Esophagus squamous epithelium (tissue), 5 donors: ENCODE measurements around the gene SYNPO2. TPM values are rescaled to one million over a fixed set of nuclear protein-coding genes. Genes with fewer than 3 reads are reported as not detected.

Experiments
- DNase-seq: peaks from one replicate; lab custom pipeline; 2025; lab: John Stamatoyannopoulos, UW
- H3K27ac ChIP-seq, 4 donors: fragments of 200-600 bp; sonication (generic); one replicate each; pipeline ENCODE4 v1.5.1; 2016 to 2019; ENCODE audit warnings: mild to moderate bottlenecking in 1 of 4
- H3K27me3 ChIP-seq, 4 donors: fragments of 200-600 bp; sonication (generic); 1 replicate in 3 of 4; 2 replicates in 1 of 4; pipeline versions ENCODE4 v1.5.1 to v1.6.0; 2017 to 2021; ENCODE audit warnings: antibody characterized with exemption in 1 of 4
- H3K36me3 ChIP-seq, 3 donors: fragments of 200-600 bp; sonication (generic); one replicate each; pipeline ENCODE4 v1.5.1; 2016 to 2019
- H3K4me1 ChIP-seq, 3 donors: fragments of 200-600 bp; sonication (generic); one replicate each; pipeline ENCODE4 v1.5.1; 2017 to 2019
- H3K4me3 ChIP-seq, 4 donors: fragments of 200-600 bp; sonication (generic); 1 replicate in 3 of 4; 2 replicates in 1 of 4; pipeline ENCODE4 v1.5.1; 2016 to 2019; ENCODE audit warnings: mild to moderate bottlenecking in 2 of 4, moderate library complexity in 1 of 4
- H3K9me3 ChIP-seq, 3 donors: fragments of 200-600 bp; sonication (generic); one replicate each; pipeline ENCODE4 v1.5.1; 2016 to 2019
- CTCF ChIP-seq, 6 experiments: fragments of 450-650 bp in 4 of 6; fragments of 200-600 bp in 2 of 6; sonication (generic) in 2 of 6; IDR thresholded peaks; one replicate each; pipeline ENCODE4 v1.5.1; 2016 to 2019; ENCODE audit warnings: antibody characterized with exemption in 6 of 6, mild to moderate bottlenecking in 4 of 6, moderate library complexity in 4 of 6
- POLR2A ChIP-seq, 4 donors: fragments of 450-650 bp; IDR thresholded peaks; one replicate each; pipeline ENCODE4 v1.6.1; 2017; ENCODE audit warnings: antibody characterized with exemption in 4 of 4, mild to moderate bottlenecking in 4 of 4, moderate library complexity in 3 of 4
- WGBS, 2 donors: methylation state at CpG; one replicate each; pipeline ENCODE4 v1.1.5; 2018; 5-methylcytosine and 5-hydroxymethylcytosine counted together
- intact Hi-C: fragments of 100-400 bp; cut with DNase I; formaldehyde crosslinking; loops from one replicate; pipeline ENCODE4 v1.15.0; 2022
- total RNA-seq, 4 donors: library from RNA; depleted of rRNA; stranded (reverse); fragments of >200 nt; gene quantifications; one replicate each; pipeline ENCODE4 v1.1.0, GENCODE V29; 2016
- donor health status: DM: yes; HTN: yes; CAD: no.

SYNPO2 gene
- total RNA-seq, 4 donors from 2014 or later, result 19.0 to 418 (median 84.2) TPM

- Histone ChIP-seq H3K27me3 (no peaks in the 10 kb centered on the region), H3K9me3 (no peaks in the 10 kb centered on the region), H3K27ac (peak overlapping the region; percentile 69 to 85 (median 82)), H3K36me3 (no peaks in the 10 kb centered on the region), H3K4me1 (peaks cover 0 to 42% (median 0%) of the 10 kb centered on the region in 3 donors), H3K4me3 (peak overlapping the region; percentile 37 to 71 (median 53))
- no peak for DNase-seq
- 23 to 27% methylated on average over 4 of the region's 4 CpGs for WGBS, 2 donors
- TF ChIP-seq CTCF (IDR thresholded peaks at IDR 0.05), result no peak
- TF ChIP-seq POLR2A (IDR thresholded peaks at IDR 0.05), result no peak
- intact Hi-C loops, result loop anchor here (10.0 kb wide), 1 partner anchor 115 kb away; no protein-coding TSS in a partner anchor
Measured at GRCh38 chr4:118889312-118889691, 648 bp downstream of the SYNPO2 start.

GRCh38 chr4:118894034-118894433 is 5.4 kb downstream of the SYNPO2 start:
- H3K36me3 ChIP-seq, result no peaks in the 10 kb centered on the region
- peaks cover 0 to 49% (median 0%) of the 10 kb centered on the region in 3 donors for H3K4me1 ChIP-seq
- DNase-seq, result no peak
- peak overlapping the region in 1 of 4 donors; percentile 37 for H3K4me3 ChIP-seq
- H3K9me3 ChIP-seq, result no peaks in the 10 kb centered on the region
- H3K27me3 ChIP-seq, result no peaks in the 10 kb centered on the region
- intact Hi-C loops, result loop anchor here (10.0 kb wide), 1 partner anchor 71 kb away; no protein-coding TSS in a partner anchor
- H3K27ac ChIP-seq, result peak overlapping the region in 3 of 4 donors; percentile 78 to 83 (median 81)
- TF ChIP-seq POLR2A (IDR thresholded peaks at IDR 0.05) (no peak), CTCF (IDR thresholded peaks at IDR 0.05) (no peak)
- WGBS, 2 donors, result 64 to 87% methylated on average over 3 of the region's 3 CpGs

- intact Hi-C loops, result loop anchor here (10.0 kb wide), 1 partner anchor 67 kb away; no protein-coding TSS in a partner anchor
- Histone ChIP-seq H3K36me3 (no peaks in the 10 kb centered on the region), H3K4me1 (peaks cover 0 to 23% (median 0%) of the 10 kb centered on the region in 3 donors), H3K27me3 (no peaks in the 10 kb centered on the region), H3K9me3 (no peaks in the 10 kb centered on the region), H3K4me3 (no peak overlapping the region), H3K27ac (peak overlapping the region in 3 of 4 donors; percentile 68 to 83 (median 81))
- TF ChIP-seq POLR2A (IDR thresholded peaks at IDR 0.05) (no peak), CTCF (IDR thresholded peaks at IDR 0.05) (no peak)
- WGBS, 2 donors, result 57 to 78% methylated on average over 2 of the region's 2 CpGs
- DNase-seq, result no peak
Measured at GRCh38 chr4:118898221-118898620, 9.6 kb downstream of the SYNPO2 start.

- H3K36me3 ChIP-seq, result no peaks in the 10 kb centered on the region
- no peak overlapping the region for H3K4me3 ChIP-seq
- peaks cover 0 to 28% (median 0%) of the 10 kb centered on the region in 3 donors for H3K4me1 ChIP-seq
- peak overlapping the region in 3 of 4 donors; percentile 68 to 83 (median 81) for H3K27ac ChIP-seq
- no peaks in the 10 kb centered on the region for H3K9me3 ChIP-seq
- no peaks in the 10 kb centered on the region for H3K27me3 ChIP-seq
- DNase-seq, result no peak
- 68 to 80% methylated on average over 6 of the region's 6 CpGs for WGBS, 2 donors
- TF ChIP-seq POLR2A (IDR thresholded peaks at IDR 0.05), result no peak
- no peak for TF ChIP-seq CTCF (IDR thresholded peaks at IDR 0.05)
- intact Hi-C loops, result loop anchor here (10.0 kb wide), 1 partner anchor 66 kb away; no protein-coding TSS in a partner anchor
Measured at GRCh38 chr4:118898684-118899138, 10.1 kb downstream of the SYNPO2 start.

GRCh38 chr4:118904418-118904817 is 15.8 kb downstream of the SYNPO2 start:
- Histone ChIP-seq H3K4me3 (no peak overlapping the region), H3K27ac (peak overlapping the region; percentile 26 to 83 (median 77)), H3K4me1 (peaks cover 0 to 45% (median 0%) of the 10 kb centered on the region in 3 donors), H3K27me3 (no peaks in the 10 kb centered on the region), H3K36me3 (no peaks in the 10 kb centered on the region), H3K9me3 (no peaks in the 10 kb centered on the region)
- TF ChIP-seq POLR2A (IDR thresholded peaks at IDR 0.05) (no peak), CTCF (IDR thresholded peaks at IDR 0.05) (no peak)
- intact Hi-C loops, result no loop called here
- no peak for DNase-seq
- WGBS, 2 donors, result 45 to 49% methylated on average over 3 of the region's 3 CpGs
